D721Med (cell line): ENCODE data around the gene SLC9A1.

Experiments
- DNase-seq: peaks from one replicate; pipeline ENCODE4 v3.0.0; 2011; ENCODE audit warnings: low spot score; ENCODE audit not compliant: insufficient read length
- FAIRE-seq: peaks from 2 replicates; lab custom pipeline; 2011; peaks lifted over from hg19 to GRCh38; lab: Jason Lieb, UNC
- CTCF ChIP-seq: IDR thresholded peaks from 2 replicates; pipeline ENCODE4 v1.5.1; 2012; ENCODE audit warnings: mild to moderate bottlenecking, control low read depth; ENCODE audit not compliant: insufficient read depth; ENCODE audit errors: missing control alignments

Gene SLC9A1

GRCh38 chr1:27049607-27050006, 105.3 kb downstream of the SLC9A1 start:
- no peak for TF ChIP-seq CTCF
- FAIRE-seq (no peak), DNase-seq (no peak)

GRCh38 chr1:27049100-27049499, 105.8 kb downstream of the SLC9A1 start:
- DNase-seq: no peak
- no peak for FAIRE-seq
- no peak for TF ChIP-seq CTCF
